Neural cell (in vitro differentiated cells): ENCODE data around the gene SYT7.

ENCODE experiments used
- CTCF ChIP-seq: fragments of 450-650 bp; IDR thresholded peaks from 2 replicates; pipeline ENCODE4 v1.5.1; 2014; ENCODE audit warnings: antibody characterized with exemption, mild to moderate bottlenecking, moderate library complexity; ENCODE audit not compliant: poor library complexity, severe bottlenecking
- REST ChIP-seq: IDR thresholded peaks from 2 replicates; pipeline ENCODE4 v1.6.1; 2012; ENCODE audit warnings: borderline replicate concordance

GRCh38 chr11:61544466-61544865, 36.4 kb downstream of the SYT7 start:
- TF ChIP-seq CTCF (no peak), REST (no peak)
